Uterus (tissue), 2 donors: ENCODE results near the gene CCSER1.

Source experiments
- POLR2A ChIP-seq, 2 donors: fragments of 450-650 bp; IDR thresholded peaks; one replicate each; pipeline ENCODE4 v1.6.1; 2016; ENCODE audit warnings: antibody characterized with exemption in 2 of 2, mild to moderate bottlenecking in 1 of 2, moderate library complexity in 1 of 2
- TF ChIP-seq, protein P1 (sequence below), 4 experiments: fragments of 200-600 bp in 2 of 4; fragments of 450-650 bp in 2 of 4; sonication (generic) in 2 of 4; IDR thresholded peaks; one replicate each; pipeline ENCODE4 v1.5.1; 2016 to 2019; ENCODE audit warnings: antibody characterized with exemption in 4 of 4, mild to moderate bottlenecking in 2 of 4, moderate library complexity in 1 of 4

- TF ChIP-seq POLR2A (IDR thresholded peaks at IDR 0.05): no peak
- TF ChIP-seq, protein P1, sequence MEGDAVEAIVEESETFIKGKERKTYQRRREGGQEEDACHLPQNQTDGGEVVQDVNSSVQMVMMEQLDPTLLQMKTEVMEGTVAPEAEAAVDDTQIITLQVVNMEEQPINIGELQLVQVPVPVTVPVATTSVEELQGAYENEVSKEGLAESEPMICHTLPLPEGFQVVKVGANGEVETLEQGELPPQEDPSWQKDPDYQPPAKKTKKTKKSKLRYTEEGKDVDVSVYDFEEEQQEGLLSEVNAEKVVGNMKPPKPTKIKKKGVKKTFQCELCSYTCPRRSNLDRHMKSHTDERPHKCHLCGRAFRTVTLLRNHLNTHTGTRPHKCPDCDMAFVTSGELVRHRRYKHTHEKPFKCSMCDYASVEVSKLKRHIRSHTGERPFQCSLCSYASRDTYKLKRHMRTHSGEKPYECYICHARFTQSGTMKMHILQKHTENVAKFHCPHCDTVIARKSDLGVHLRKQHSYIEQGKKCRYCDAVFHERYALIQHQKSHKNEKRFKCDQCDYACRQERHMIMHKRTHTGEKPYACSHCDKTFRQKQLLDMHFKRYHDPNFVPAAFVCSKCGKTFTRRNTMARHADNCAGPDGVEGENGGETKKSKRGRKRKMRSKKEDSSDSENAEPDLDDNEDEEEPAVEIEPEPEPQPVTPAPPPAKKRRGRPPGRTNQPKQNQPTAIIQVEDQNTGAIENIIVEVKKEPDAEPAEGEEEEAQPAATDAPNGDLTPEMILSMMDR (IDR thresholded peaks at IDR 0.05): no peak
Observed at GRCh38 chr4:91280551-91281290, 1153.5 kb downstream of the CCSER1 start.
